ENCODE measurements around the gene GID8.

DNA sequence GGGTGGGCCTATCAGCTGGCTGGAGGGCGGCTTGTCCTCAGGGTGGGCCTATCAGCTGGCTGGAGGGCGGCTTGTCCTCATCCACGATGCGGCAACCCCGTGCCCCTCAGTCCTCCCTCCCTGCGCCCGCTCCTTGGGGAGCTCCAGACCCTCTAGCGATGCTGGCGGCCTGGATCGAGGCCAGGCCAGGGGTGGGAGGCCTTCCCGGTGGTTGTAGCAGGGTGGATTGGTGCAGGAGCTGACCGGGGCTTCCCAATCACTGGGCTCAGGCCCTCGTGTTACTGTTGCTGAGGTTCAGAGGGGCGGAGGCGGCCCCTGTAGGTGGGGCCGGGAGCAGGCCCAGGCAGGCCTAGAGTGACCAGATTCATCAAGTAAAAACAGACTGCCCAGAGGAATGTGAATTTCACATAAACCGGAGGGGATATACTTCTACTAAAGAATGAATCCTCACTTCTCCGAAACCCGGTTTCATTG lies 23.4 kb downstream of the GID8 start:
- TF ChIP-seq, protein P1, sequence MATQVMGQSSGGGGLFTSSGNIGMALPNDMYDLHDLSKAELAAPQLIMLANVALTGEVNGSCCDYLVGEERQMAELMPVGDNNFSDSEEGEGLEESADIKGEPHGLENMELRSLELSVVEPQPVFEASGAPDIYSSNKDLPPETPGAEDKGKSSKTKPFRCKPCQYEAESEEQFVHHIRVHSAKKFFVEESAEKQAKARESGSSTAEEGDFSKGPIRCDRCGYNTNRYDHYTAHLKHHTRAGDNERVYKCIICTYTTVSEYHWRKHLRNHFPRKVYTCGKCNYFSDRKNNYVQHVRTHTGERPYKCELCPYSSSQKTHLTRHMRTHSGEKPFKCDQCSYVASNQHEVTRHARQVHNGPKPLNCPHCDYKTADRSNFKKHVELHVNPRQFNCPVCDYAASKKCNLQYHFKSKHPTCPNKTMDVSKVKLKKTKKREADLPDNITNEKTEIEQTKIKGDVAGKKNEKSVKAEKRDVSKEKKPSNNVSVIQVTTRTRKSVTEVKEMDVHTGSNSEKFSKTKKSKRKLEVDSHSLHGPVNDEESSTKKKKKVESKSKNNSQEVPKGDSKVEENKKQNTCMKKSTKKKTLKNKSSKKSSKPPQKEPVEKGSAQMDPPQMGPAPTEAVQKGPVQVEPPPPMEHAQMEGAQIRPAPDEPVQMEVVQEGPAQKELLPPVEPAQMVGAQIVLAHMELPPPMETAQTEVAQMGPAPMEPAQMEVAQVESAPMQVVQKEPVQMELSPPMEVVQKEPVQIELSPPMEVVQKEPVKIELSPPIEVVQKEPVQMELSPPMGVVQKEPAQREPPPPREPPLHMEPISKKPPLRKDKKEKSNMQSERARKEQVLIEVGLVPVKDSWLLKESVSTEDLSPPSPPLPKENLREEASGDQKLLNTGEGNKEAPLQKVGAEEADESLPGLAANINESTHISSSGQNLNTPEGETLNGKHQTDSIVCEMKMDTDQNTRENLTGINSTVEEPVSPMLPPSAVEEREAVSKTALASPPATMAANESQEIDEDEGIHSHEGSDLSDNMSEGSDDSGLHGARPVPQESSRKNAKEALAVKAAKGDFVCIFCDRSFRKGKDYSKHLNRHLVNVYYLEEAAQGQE (IDR thresholded peaks at IDR 0.05; ENCODE audit: borderline replicate concordance): no peak
- TF ChIP-seq, protein P2, sequence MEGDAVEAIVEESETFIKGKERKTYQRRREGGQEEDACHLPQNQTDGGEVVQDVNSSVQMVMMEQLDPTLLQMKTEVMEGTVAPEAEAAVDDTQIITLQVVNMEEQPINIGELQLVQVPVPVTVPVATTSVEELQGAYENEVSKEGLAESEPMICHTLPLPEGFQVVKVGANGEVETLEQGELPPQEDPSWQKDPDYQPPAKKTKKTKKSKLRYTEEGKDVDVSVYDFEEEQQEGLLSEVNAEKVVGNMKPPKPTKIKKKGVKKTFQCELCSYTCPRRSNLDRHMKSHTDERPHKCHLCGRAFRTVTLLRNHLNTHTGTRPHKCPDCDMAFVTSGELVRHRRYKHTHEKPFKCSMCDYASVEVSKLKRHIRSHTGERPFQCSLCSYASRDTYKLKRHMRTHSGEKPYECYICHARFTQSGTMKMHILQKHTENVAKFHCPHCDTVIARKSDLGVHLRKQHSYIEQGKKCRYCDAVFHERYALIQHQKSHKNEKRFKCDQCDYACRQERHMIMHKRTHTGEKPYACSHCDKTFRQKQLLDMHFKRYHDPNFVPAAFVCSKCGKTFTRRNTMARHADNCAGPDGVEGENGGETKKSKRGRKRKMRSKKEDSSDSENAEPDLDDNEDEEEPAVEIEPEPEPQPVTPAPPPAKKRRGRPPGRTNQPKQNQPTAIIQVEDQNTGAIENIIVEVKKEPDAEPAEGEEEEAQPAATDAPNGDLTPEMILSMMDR (IDR thresholded peaks at IDR 0.05; ENCODE audit: poor library complexity, severe bottlenecking): no peak
- TF ChIP-seq POLR2AphosphoS5 (IDR thresholded peaks at IDR 0.05) (no peak), TAF1 (IDR thresholded peaks at IDR 0.05; ENCODE audit: low read depth) (no peak), SMC3 (conservative IDR thresholded peaks at IDR 0.05; ENCODE audit: poor library complexity) (no peak), EP300 (conservative IDR thresholded peaks at IDR 0.05; ENCODE audit: poor library complexity, severe bottlenecking) (no peak)
